Epidermal melanocyte (primary cell): ENCODE measurements around the gene THSD7B.

Experiments
- DNase-seq: peaks from one replicate; pipeline ENCODE4 v3.0.0; 2011; ENCODE audit warnings: low spot score; ENCODE audit not compliant: insufficient read length

THSD7B gene

DNA sequence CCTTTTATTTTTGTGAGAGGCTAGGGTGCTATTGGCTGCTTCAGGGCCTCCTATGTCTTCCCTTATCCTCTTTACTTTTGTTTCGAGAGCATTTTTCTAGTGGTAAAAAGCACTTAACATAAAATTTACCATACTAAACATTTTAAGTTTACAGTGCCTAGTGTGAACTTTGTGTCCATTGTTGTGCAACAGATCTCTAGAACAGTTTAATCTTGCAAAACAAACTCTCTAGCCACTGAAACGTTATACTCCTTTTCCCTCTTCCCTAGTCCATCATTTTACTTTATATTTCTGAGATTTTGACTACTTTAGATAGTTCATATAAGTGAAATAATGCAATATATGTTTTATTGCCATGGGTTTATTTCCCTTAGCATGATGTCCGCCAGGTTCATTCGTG lies 580.6 kb downstream of the THSD7B start:
- no peak for DNase-seq

DNA sequence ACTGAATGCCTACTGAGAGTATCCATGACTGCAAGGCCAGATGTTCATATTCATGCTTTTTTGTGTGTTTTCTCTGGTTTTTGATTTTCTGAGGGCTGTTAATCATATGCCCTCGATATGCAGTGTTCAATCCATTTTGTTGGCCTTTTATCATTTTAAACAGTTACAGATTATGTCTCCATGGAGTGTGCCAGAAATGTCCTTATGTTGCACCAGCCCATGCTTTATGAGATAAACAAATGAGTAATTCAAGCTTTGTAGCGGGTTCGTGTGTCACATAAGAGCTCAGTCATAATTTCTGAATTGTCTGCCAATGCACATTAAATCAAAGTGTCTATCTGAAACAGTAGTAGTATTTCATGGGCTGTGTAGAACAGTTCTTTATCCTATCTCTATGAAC lies 583.0 kb downstream of the THSD7B start:
- no peak for DNase-seq

DNA sequence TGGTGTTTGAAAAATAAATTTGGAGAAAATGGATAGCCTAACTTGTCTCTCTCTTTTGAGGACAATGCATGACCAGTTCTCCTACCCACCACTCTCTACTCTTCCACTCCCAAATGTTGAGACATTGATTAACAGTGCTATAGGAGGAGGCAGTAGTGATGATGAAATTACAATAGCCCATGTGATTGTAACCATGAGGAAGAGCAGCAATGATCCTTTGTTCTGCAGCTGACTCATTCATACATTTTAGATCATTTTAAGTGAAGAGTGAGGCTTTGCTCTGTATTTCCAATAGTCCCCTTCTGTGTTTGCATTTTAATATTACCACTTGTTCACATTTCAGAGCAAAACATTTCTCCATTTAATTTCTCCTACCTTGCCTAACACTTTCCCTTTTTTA lies 592.3 kb downstream of the THSD7B start:
- DNase-seq, result no peak

DNA sequence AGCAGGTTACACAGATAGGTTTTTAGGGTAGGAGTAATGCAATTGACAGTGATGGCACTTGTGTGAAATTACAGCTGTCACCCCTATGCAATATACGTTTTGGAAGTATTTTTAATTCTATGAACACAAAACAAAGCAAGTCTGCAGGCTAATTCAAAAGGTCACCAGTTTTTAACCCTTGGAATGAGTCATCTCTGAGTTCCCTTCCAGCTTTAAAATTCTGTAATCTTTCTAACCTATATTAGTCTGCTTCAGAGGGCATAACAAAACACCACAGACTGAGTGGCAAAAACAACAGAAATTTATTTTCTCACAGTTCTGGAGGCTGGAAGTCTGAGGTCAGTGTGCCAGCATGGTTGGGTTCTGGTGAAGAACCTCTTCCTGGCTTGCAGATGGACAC lies 602.0 kb downstream of the THSD7B start:
- DNase-seq, result no peak

DNA sequence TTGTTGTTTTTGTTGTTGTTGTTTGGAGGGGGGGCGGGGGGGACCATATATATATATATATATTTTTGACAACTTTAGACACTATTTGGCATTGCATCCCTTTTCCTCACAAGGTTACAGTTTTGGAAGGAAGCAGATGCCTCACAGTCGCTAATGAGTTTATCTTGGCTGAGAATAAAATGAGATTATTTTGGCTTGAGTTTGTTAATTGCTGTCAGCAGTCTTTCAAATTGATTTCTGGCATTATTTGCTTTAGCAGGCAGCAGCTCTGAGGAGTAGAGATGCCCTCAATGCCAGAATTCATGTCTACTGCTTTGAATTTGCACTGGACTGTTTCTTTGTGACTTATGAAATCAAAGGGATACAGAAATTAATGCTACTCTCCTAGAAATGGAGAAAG lies 603.8 kb downstream of the THSD7B start:
- no peak for DNase-seq

DNA sequence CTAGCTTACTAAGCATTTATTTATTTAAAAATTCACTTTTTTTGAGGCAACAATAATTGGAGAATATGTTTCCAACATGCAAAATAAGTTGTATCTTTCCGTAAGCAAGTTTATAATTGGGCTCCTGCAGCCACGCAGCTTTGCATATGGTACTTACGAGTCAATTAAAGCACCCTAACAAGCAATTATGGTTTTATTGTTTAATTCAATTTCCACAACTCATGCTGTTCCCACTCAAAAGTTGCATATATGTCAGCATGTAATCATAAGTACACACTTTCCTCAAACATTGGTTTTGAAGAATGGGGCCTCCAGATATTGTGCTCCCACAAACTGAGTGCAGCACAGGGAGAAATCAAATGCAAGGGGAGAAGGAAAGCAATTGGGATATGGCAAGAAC lies 613.8 kb downstream of the THSD7B start:
- no peak for DNase-seq

DNA sequence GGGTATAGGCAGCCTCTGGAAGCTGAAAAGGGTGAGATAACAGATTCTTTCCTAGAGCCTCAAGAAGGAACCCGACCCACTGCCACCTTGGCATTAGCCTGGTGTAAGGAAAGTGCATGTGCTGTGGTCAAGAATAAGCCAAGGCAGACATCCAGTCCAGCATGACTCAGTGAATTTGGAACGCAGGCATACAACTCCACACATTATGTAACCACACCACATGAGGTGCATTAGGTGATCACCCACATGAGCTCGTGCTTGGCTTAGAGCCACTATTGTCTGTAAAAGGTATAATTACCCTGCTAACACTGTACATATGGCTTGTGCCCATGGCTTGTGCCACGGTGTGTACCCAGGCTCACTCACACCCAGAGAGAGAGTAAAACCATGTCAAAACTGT lies 615.3 kb downstream of the THSD7B start:
- DNase-seq, result no peak

DNA sequence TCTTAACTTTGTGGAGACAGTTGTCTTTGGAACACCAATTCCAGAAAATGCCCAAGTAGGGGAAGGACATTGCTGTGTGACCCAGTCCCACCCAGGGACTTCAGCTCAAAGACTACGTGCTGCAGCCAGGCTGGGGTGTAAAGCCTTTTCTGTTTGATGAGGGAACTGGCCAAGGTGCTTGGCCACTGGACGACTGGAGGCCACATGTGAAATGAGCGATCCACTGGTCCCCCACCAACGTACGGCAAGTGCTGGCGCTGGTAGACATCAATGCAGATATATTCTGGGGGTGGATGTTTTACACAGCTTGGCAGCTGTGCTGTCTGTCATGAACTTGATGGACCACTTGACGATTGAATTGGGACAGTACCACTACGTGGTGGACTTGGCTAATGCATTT lies 616.4 kb downstream of the THSD7B start:
- no peak for DNase-seq

DNA sequence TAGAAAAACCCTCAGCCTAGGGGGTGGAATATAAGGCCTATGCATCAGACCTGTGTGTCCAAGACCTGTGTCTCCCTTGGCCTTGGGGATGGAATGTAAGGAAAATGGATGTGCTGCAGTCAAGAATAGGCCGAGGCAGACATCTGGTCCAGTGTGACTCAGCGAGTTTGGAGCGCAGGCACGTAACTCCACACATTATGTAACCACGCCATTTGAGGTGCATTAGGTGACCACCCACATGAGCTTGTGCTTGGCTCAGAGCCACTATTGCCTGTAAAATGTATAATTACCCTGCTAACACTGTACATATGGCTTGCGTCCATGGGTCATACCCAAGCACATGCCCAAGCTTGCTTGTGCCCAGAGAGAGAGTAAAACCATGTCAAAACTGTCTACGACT lies 618.0 kb downstream of the THSD7B start:
- DNase-seq, result no peak

DNA sequence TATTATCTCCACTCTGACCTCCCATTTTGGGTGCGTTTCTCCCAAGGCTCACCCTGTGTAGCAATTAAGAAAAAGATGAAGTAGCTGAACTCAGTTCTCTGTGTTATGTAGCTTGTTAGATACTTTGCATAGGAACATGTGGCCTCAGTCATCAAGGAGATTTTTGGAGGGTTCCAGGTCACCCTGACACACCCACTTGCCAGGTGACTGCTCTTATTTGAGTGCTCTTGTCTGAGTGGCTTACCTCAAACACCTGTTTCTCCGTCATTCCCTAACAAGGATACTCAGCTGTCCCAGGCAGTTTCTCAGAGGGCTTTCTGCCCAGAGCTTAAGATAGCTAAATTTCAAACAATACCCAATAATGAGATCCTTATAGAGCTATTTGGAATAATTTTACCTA lies 621.7 kb downstream of the THSD7B start:
- no peak for DNase-seq

DNA sequence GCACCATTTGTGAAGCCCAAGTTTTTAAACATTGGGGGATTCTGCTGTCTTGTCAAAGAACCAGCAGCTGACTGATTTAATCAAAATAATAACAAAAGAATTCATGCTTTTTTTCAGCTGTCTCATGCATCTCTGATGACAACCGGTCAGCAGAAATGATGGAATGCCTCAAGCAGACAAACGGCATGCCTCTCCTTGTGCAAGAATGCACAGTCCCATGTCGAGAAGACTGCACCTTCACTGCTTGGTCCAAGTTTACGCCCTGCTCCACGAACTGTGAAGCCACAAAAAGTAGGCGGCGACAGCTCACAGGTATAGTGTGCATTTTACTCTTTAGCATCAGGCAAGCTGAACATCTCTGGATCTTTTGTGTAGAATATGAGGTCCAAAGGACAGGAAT lies 640.2 kb downstream of the THSD7B start:
- DNase-seq, result no peak

DNA sequence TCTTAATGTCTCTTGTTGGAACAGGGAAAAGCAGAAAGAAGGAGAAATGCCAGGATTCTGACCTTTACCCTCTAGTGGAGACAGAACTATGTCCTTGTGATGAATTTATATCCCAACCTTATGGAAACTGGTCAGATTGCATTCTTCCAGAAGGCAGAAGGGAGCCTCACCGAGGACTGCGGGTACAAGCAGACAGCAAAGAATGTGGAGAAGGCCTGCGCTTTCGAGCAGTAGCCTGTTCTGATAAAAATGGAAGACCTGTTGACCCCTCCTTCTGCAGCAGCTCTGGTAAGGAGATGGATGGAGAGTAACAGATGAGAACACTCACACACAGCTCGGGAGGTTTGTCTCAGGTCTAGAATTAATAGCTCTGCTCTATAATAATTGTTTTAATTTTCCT lies 646.2 kb downstream of the THSD7B start:
- DNase-seq, result no peak

DNA sequence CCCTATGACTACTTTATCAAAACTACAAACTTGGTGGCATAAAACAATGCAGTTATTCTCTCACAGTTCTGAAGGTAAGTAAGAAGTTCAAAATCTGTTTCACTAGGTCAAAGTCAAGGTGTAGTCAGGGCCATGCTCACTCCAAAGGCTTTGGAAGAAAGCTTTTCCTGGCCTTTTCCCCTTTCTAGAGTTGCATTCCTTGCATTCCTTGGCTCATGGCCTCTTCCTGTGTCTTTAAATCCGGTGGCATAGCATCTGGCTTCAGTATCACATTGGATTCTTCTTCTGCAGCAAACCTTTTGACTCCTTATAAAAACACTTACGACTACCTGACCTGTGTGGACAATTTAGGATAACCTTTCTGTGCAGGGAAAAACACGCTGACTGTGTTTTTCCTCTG lies 655.4 kb downstream of the THSD7B start:
- no peak for DNase-seq

DNA sequence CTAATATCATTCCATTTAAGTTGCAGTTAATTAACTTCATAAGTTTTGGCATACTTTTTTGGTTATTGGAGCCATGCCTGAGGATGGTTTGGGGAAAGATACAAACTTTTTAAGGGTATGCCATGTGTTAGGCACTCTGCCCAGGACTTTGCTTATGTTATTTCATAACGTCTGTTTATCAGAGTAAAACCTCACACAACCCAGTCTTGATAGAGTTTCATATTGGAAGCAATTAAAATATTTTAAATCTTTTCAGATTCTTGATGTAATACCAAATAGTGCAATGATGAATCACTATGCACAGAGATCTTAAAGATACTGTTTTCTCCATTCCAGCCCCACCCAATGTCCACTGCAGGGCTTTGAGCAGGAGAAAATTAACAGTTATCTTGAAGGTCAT lies 669.8 kb downstream of the THSD7B start:
- DNase-seq, result peak; percentile 21

DNA sequence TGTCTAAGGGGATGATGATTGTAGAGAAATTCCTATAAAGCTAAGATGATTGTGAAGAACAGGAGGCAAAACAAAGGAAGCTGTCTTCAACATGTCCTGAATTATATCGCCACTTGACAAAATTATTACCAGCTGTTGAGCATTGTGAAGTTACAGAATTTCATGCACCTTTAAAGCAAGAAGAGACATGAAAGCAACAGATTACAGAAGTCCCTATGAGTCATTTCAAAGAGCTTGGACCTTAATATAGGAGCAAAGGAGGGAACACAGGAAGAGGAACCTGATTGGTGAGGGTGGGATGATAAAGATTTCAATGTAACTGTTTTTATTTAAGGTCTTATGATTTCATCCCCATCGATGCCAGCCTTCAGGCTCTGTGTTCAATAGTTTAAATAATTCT lies 672.0 kb downstream of the THSD7B start:
- no peak for DNase-seq

DNA sequence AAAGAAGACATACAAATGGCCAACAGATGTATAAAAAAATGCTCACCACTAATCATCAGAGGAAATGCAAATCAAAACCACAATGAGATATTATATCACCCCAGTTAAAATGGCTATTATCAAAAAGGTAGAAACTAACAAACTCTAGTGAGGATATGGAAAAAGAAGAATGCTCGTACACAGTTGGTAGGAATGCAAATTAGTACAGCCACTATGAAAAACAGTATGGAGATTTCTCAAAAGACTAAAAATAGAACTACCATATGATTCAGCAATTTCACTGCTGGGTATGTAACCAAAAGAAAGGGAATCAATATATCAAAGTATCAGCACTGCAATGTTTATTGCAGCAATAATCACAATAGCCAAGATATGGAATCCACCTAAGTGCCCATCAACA lies 679.6 kb downstream of the THSD7B start:
- DNase-seq, result no peak

DNA sequence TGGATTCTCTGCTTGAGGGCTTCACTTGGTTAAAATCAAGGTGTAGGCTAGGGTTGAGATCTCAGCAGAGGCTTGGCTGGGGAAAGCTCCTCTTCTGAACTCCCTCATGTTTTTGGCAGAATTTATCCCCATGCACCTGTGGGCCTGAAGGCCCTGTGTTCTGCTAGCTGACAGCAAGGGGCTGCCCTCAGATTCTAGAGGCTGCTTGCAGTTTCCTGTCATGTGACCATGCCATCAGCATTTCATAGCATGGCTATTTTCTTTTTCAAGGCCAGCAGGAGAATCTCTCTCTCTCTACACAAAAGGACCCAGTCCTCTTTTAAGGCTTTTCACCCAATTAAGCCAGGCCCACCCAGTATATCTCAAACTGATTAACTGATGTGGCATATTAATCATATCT lies 684.1 kb downstream of the THSD7B start:
- no peak for DNase-seq

DNA sequence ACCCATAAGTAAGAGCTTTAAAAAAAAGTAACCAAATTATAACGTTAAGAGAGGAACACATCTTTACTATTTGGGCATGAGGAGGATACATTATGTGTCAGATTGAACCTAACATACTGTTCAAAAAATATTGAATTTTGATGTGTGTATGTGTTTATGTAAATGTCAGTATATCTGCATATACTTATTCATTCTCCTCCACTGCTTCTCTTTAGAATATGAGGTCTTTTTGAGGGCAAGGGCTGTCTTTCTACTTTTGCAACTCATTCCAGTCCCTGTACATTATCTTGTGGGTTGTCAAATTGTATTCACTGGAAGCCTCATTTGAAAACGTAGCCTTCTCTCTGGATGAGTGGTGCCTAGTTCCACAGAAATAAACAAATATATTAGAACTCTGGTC lies 689.5 kb downstream of the THSD7B start:
- no peak for DNase-seq

DNA sequence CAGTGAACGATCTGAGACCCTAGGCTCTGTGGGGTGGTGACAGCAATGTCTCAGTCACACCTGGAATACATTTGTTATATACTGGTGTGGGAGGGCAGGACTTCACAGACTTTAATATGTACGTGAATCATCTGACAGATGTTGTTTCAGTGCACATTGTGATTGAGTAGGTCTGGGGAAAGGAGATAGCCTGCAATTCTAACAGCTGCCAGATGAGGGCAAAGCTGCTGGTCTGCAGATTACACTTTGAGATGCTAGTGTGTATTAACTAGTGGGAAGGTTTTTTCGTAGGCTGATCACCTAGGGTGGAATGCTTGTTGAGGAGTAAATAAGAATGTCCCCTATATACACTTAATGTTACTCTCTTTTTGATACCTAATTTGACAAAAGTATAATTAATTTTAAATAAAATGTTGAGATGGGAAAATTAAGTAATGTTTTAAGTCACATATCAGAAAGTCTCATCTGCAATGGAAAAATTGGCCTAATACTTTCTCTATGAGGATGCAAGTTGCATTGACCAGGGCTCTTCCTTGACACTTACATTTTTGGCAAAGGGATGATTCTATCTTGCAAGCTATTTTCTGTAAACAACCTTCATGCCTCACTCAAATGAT lies 702.0 kb downstream of the THSD7B start:
- no peak for DNase-seq

DNA sequence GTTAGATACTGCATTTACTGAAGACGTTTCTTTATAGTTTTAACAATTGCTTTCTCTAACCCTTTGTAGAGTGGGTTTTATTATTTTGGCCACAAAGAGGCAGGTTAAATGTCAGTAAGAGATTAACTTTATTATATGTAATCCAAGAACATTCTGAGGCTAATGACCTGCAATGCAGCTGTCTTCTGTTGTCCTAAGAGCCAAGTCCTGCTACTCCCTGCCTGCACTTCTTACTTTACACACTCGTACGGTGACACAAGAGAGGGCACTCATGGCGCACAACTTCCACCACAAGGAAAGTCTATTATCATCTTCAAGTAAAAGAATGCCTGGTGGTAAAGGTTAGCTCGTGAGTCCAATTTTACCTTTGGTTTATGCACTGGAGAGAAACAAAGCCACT lies 727.9 kb downstream of the THSD7B start:
- DNase-seq, result no peak

DNA sequence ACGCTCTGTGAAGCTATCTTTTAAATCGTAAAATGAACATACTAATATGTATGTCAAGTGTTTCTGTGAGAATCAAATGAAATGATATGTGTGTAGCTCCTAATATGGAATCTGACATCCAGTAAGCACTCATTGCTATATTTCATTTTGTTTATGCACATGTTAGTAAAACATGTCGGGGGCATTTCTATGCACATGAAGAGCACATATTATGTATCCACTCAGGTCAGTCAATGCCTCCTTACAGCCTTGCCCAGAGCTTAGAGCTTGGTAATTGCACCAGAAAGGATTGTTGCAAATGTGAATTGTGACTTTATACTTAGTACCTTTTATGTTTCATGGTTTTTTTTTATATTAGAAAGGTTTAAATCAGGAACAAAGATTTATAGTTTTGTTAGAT lies 735.3 kb downstream of the THSD7B start:
- DNase-seq, result no peak

DNA sequence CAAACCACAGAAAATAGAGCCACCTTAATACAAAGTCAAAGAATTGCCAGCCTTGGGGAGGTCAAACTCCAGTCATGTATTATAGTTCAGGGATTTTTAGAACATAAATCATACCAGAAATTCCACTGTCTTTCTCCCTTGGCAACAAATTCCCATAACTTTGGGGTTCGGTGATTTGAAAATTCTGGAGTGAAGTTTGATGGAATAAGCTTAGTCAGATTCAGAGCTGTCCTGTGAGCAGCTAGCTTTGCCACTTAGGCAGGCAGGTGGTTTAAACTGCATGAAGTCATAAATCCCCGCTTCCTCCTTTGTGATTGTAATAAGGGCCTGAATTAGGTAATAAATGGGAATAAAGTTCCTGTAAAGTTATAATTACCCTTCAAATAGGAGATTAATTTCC lies 741.9 kb downstream of the THSD7B start:
- DNase-seq, result no peak

DNA sequence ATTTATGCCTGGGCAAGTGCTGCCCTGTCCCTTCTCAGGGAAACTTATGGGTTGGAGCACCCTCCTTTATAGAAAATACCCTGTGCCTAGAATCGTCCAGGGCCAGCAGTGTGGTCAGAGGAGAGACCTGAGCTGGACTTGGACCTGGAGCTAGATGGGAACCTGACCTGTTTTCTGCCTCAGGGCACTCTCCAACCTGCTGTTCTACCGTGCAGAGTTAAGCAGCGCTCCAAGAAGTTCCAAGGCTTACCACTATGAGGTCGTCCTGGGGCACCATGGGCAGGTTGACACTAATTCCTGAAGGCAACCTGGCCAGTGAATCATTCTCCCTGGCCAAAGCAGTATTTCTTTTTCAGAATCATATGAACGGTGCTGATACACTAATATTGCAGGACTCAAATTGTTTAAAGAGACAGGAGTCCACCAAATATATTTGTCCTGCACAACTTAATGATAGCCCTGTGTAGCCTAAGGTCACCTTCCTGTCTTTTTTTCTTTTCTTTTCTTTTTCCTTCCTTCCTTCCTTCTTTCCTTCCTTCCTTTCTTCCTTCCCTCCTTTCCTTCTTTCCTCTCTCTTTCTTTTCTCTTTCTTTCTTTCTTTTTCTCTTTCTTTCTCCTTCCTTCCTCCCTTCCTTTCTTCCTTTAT lies 743.5 kb downstream of the THSD7B start:
- no peak for DNase-seq

DNA sequence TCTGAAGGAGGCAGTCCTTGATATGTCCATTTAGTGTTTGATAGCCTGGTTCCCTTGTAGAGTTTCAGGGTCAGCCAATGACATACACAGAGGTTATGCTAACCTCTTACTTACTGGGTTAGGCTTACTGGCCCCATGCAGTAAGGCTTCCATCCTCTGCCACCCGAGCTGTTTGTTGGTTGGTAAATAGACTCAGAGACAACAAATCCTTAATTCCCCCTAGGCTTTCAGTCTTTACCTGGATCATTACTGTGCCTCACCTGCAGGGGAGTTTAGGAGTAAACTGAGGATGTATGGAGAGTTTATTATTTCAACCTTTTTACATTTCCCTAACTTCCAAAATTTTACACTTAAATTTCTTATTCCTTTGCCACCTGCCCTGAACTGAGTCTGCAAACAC lies 746.2 kb downstream of the THSD7B start:
- DNase-seq, result no peak
